H1 (cell line): Measurements from ENCODE around the gene TOMM40L. TPM values are rescaled to one million over a fixed set of nuclear protein-coding genes. Genes with fewer than 3 reads are reported as not detected.

Experiments used
- CTBP2 ChIP-seq: IDR thresholded peaks from 2 replicates; pipeline ENCODE4 v1.7.0; 2011; ENCODE audit warnings: borderline replicate concordance, mild to moderate bottlenecking, moderate library complexity, mixed read lengths, low read length; ENCODE audit not compliant: insufficient read depth, insufficient read length
- JUND ChIP-seq: IDR thresholded peaks from 2 replicates; pipeline ENCODE4 v1.6.1; 2011; ENCODE audit warnings: mild to moderate bottlenecking, improper control_type of control experiment, low read length
- RFX5 ChIP-seq: IDR thresholded peaks from 2 replicates; pipeline ENCODE4 v1.6.1; 2011; ENCODE audit warnings: low read depth, low read length, improper control_type of control experiment, borderline replicate concordance
- SIX5 ChIP-seq: IDR thresholded peaks from 2 replicates; pipeline ENCODE4 v1.6.1; 2011; ENCODE audit warnings: mild to moderate bottlenecking, low read depth, low read length
- SP4 ChIP-seq: IDR thresholded peaks from 2 replicates; pipeline ENCODE4 v1.6.1; 2012; ENCODE audit warnings: low read length, inconsistent platforms
- polyA plus RNA-seq, 7 experiments: library from polyadenylated mRNA; depleted of rRNA in 3 of 7; stranded (reverse) in 5 of 7; unstranded in 2 of 7; fragments of >200 nt in 5 of 7; fragments of 200-250 nt in 2 of 7; gene quantifications; 1 replicate in 5 of 7; 2 replicates in 1 of 7; 4 replicates in 1 of 7; pipeline versions ENCODE4 v1.2.1 to v1.2.3, GENCODE V29; 2011 to 2013; ENCODE audit warnings: missing spikeins in 2 of 7, mixed read lengths in 2 of 7
- total RNA-seq: library from RNA; stranded (reverse); fragmentation: NEBNext Ultra II Directional; extraction: Animal tissue kit (Norgen Biotek cat#: 25700); gene quantifications from 2 replicates; pipeline ENCODE4 v1.2.1, GENCODE V29; 2021

Gene TOMM40L
- total and polyA plus RNA-seq, 2 of the 8 experiments (the other 6 are each of a cell fraction or from before 2014, with no cell fraction given), result 11.4 to 15.0 TPM

- TF ChIP-seq CTBP2 (no peak), SIX5 (no peak), RFX5 (no peak), JUND (no peak), SP4 (no peak)
- TF ChIP-seq, all 59 proteins: peak for 0
Observed at GRCh38 chr1:161177936-161178244, 48.0 kb upstream of the TOMM40L start (continued).
